Muscle layer of colon (tissue), 2 donors: ENCODE measurements around the gene ACOT11.

ENCODE experiments used
- H3K27ac ChIP-seq: one replicate; pipeline ENCODE4 v1.7.0; 2013; ENCODE audit warnings: low read depth, mild to moderate bottlenecking, low read length, moderate library complexity
- H3K27me3 ChIP-seq, 2 donors: one replicate each; pipeline ENCODE4 v1.7.0; 2013; ENCODE audit warnings: low read length in 2 of 2, mild to moderate bottlenecking in 2 of 2; ENCODE audit not compliant: insufficient read depth in 2 of 2, control insufficient read depth in 1 of 2
- H3K36me3 ChIP-seq: one replicate; pipeline ENCODE4 v1.7.0; 2013; ENCODE audit warnings: mild to moderate bottlenecking, low read length; ENCODE audit not compliant: insufficient read depth
- H3K4me1 ChIP-seq: one replicate; pipeline ENCODE4 v1.7.0; 2013; ENCODE audit warnings: mild to moderate bottlenecking, low read length; ENCODE audit not compliant: insufficient read depth
- H3K4me3 ChIP-seq, 2 donors: one replicate each; pipeline ENCODE4 v1.7.0; 2013; ENCODE audit warnings: low read length in 2 of 2, low read depth in 1 of 2, mild to moderate bottlenecking in 1 of 2, moderate library complexity in 1 of 2
- H3K9ac ChIP-seq: one replicate; pipeline ENCODE4 v1.7.0; 2013; ENCODE audit warnings: low read length
- H3K9me3 ChIP-seq: one replicate; pipeline ENCODE4 v1.7.0; 2013; ENCODE audit warnings: mild to moderate bottlenecking, low read length
- donor health status: abdominal sarcoma.
- donor health status: Adenocarcinoma of cecum.

ACOT11 gene

GRCh38 chr1:54569339-54569738 lies 21.3 kb downstream of the ACOT11 start:
- Histone ChIP-seq H3K27me3 (no peaks in the 10 kb centered on the region), H3K36me3 (no peaks in the 10 kb centered on the region), H3K9ac (no peak overlapping the region), H3K4me1 (peaks cover 3% of the 10 kb centered on the region), H3K27ac (no peak overlapping the region), H3K9me3 (no peaks in the 10 kb centered on the region), H3K4me3 (no peak overlapping the region)

DNA sequence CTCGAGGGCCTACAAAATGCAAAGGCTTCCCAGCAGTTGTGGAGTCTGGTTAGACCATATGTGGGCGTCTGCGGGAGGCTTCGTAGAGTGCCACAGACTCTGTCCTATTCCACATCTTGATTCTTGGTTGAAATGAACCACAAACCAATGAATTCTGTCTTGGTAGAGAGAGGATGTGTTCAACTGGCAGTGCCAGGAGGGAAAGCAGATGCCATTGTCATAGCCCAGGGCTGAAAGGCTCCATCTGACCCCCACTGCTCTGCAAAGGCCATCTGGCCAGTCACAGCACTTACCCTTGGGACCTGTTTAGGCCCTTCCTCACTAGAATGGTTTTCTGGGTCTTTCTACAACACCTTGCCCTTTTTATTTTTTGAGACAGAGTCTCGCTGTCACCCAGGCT lies 22.1 kb downstream of the ACOT11 start:
- Histone ChIP-seq H3K4me3 (no peak overlapping the region), H3K27me3 (no peaks in the 10 kb centered on the region), H3K27ac (no peak overlapping the region), H3K36me3 (no peaks in the 10 kb centered on the region), H3K9me3 (no peaks in the 10 kb centered on the region), H3K9ac (no peak overlapping the region), H3K4me1 (peaks cover 3% of the 10 kb centered on the region)

- Histone ChIP-seq H3K9me3 (no peaks in the 10 kb centered on the region), H3K9ac (no peak overlapping the region), H3K4me1 (peaks cover 3% of the 10 kb centered on the region), H3K27me3 (no peaks in the 10 kb centered on the region), H3K4me3 (no peak overlapping the region), H3K36me3 (no peaks in the 10 kb centered on the region), H3K27ac (no peak overlapping the region)
Observed at GRCh38 chr1:54571326-54571725, 23.3 kb downstream of the ACOT11 start.

- Histone ChIP-seq H3K27me3 (no peaks in the 10 kb centered on the region), H3K36me3 (no peaks in the 10 kb centered on the region), H3K4me3 (no peak overlapping the region), H3K4me1 (peaks cover 3% of the 10 kb centered on the region), H3K9me3 (no peaks in the 10 kb centered on the region), H3K9ac (no peak overlapping the region), H3K27ac (no peak overlapping the region)
Observed at GRCh38 chr1:54571803-54572541, 23.9 kb downstream of the ACOT11 start.

DNA sequence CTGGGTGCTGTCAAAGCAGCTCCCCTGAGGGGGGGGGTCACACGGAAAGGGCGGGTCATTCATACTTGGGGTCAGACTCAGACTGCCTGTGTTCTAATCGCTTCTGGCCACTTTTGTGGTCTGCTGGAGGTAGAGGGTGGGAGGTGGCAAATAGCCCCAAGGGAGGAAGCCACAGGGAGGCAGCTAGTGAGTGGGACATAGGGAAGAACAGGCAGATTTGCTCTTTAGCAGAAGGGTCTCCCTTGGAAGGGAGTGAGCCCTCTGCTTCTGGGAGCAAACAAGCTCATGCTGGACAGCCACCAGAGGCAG lies 24.5 kb downstream of the ACOT11 start:
- Histone ChIP-seq H3K4me3 (no peak overlapping the region), H3K36me3 (no peaks in the 10 kb centered on the region), H3K27me3 (no peaks in the 10 kb centered on the region), H3K4me1 (peaks cover 3% of the 10 kb centered on the region), H3K9ac (no peak overlapping the region), H3K9me3 (no peaks in the 10 kb centered on the region), H3K27ac (no peak overlapping the region)

DNA sequence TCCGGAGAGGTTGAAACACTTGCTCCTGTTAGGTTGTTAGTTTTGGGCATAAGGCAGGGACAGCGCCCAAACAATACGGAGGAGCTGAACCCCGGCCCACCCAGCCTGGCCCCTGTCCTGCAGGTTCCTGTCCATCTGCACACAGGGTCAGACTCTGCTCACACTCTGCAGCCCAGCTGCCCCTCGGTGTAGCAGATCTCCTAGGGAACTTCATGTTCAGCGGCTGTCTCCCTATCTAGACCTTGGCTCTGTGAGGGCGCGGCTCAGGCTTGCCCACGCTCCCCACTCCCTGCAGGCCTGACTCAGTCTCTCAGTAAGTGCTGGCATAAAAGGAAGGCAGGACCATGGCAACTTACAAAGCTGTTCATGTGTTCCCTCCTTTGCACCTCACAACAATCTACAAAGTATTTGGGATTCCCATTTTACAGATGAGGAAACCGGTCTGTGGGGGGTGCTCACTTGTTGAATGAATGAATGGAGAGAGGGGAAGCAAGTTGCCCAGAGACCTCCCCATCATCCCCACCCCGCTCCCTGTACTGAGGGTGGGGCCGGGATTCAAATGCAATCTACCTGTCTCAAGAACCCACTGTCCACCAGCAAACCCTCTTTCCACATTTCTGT lies 26.2 kb downstream of the ACOT11 start:
- Histone ChIP-seq H3K27ac (no peak overlapping the region), H3K36me3 (no peaks in the 10 kb centered on the region), H3K4me3 (no peak overlapping the region), H3K9ac (no peak overlapping the region), H3K4me1 (peaks cover 16% of the 10 kb centered on the region), H3K9me3 (no peaks in the 10 kb centered on the region), H3K27me3 (no peaks in the 10 kb centered on the region)

DNA sequence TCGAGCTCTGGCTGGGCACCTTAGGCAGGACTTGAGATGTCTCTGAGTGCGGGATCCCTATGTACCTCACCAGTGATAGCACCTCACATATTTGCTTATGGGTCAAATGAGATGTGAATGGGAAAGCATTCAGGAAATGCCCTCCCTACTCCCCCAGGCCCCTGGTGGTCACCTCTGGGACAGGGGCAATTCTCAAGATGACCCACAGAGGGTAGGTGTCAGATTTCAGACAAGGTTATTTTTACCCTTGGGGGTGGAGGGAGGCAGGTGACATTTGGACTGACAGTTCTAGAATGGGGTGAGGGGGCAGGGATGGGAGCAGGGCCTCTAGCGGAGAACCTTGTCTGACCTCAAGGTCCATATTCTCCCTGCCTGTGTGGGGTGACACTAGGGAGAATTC lies 27.1 kb downstream of the ACOT11 start:
- Histone ChIP-seq H3K9ac (no peak overlapping the region), H3K27ac (no peak overlapping the region), H3K9me3 (no peaks in the 10 kb centered on the region), H3K4me3 (no peak overlapping the region), H3K4me1 (peaks cover 25% of the 10 kb centered on the region), H3K27me3 (no peaks in the 10 kb centered on the region), H3K36me3 (no peaks in the 10 kb centered on the region)

- H3K4me3 ChIP-seq: no peak overlapping the region
- no peaks in the 10 kb centered on the region for H3K27me3 ChIP-seq
- no peaks in the 10 kb centered on the region for H3K9me3 ChIP-seq
- peaks cover 31% of the 10 kb centered on the region for H3K4me1 ChIP-seq
- H3K9ac ChIP-seq: no peak overlapping the region
- H3K36me3 ChIP-seq: no peaks in the 10 kb centered on the region
- no peak overlapping the region for H3K27ac ChIP-seq
Observed at GRCh38 chr1:54575605-54576290, 27.7 kb downstream of the ACOT11 start.

- Histone ChIP-seq H3K4me1 (peaks cover 46% of the 10 kb centered on the region), H3K27ac (peak overlapping the region; percentile 38), H3K27me3 (no peaks in the 10 kb centered on the region), H3K4me3 (no peak overlapping the region), H3K9me3 (no peaks in the 10 kb centered on the region), H3K9ac (no peak overlapping the region), H3K36me3 (no peaks in the 10 kb centered on the region)
Observed at GRCh38 chr1:54577612-54578011, 29.6 kb downstream of the ACOT11 start.

GRCh38 chr1:54579337-54579781 lies 31.3 kb downstream of the ACOT11 start:
- H3K4me1 ChIP-seq: peaks cover 50% of the 10 kb centered on the region
- no peak overlapping the region for H3K9ac ChIP-seq
- H3K9me3 ChIP-seq: no peaks in the 10 kb centered on the region
- no peak overlapping the region for H3K4me3 ChIP-seq
- H3K27me3 ChIP-seq: no peaks in the 10 kb centered on the region
- H3K36me3 ChIP-seq: no peaks in the 10 kb centered on the region
- no peak overlapping the region for H3K27ac ChIP-seq

GRCh38 chr1:54580856-54581550 lies 33.0 kb downstream of the ACOT11 start:
- Histone ChIP-seq H3K36me3 (peaks cover 9% of the 10 kb centered on the region), H3K9me3 (no peaks in the 10 kb centered on the region), H3K27me3 (no peaks in the 10 kb centered on the region), H3K27ac (peak overlapping the region; percentile 59), H3K4me3 (no peak overlapping the region), H3K9ac (peak overlapping the region; percentile 57), H3K4me1 (peaks cover 50% of the 10 kb centered on the region)
